Astrocyte (in vitro differentiated cells and primary cell): ENCODE data around the gene SUSD3. TPM values are rescaled to one million over a fixed set of nuclear protein-coding genes. Genes with fewer than 3 reads are reported as not detected.

ENCODE experiments used
- DNase-seq: peaks from one replicate; pipeline ENCODE4 v3.0.0-alpha.2; 2010; ENCODE audit warnings: low read depth
- FAIRE-seq: peaks from 2 replicates; lab custom pipeline; 2011; peaks lifted over from hg19 to GRCh38; lab: Jason Lieb, UNC
- H2AFZ ChIP-seq: 2 replicates; pipeline ENCODE4 v1.6.0; 2012; ENCODE audit warnings: low read depth, low read length, inconsistent platforms
- H3K27ac ChIP-seq: 2 replicates; pipeline ENCODE4 v1.5.1; 2011; ENCODE audit warnings: low read depth, low read length, inconsistent platforms
- H3K27me3 ChIP-seq: 2 replicates; pipeline ENCODE4 v1.6.0; 2011; ENCODE audit warnings: low read length, inconsistent platforms; ENCODE audit not compliant: insufficient read depth
- H3K36me3 ChIP-seq: 2 replicates; pipeline ENCODE4 v1.5.1; 2011; ENCODE audit warnings: low read length, inconsistent platforms; ENCODE audit not compliant: insufficient read depth
- H3K4me1 ChIP-seq: 2 replicates; pipeline ENCODE4 v1.5.1; 2011; ENCODE audit warnings: low read length, inconsistent platforms; ENCODE audit not compliant: insufficient read depth
- H3K4me2 ChIP-seq: 2 replicates; pipeline ENCODE4 v1.6.0; 2012; ENCODE audit warnings: low read length, inconsistent platforms
- H3K4me3 ChIP-seq: 2 replicates; pipeline ENCODE4 v1.5.1; 2011; ENCODE audit warnings: low read depth, mild to moderate bottlenecking, low read length, inconsistent platforms; ENCODE audit not compliant: insufficient read depth
- H3K79me2 ChIP-seq: 2 replicates; pipeline ENCODE4 v1.6.0; 2012; ENCODE audit warnings: mild to moderate bottlenecking, low read length, inconsistent platforms; ENCODE audit not compliant: insufficient read depth
- H3K9ac ChIP-seq: 2 replicates; pipeline ENCODE4 v1.6.0; 2012; ENCODE audit warnings: mild to moderate bottlenecking, low read length, inconsistent platforms
- H3K9me3 ChIP-seq: 2 replicates; pipeline ENCODE4 v1.5.1; 2012; ENCODE audit warnings: low read depth, mild to moderate bottlenecking, low read length, inconsistent platforms; ENCODE audit not compliant: insufficient read depth
- H4K20me1 ChIP-seq: 2 replicates; pipeline ENCODE4 v1.6.0; 2012; ENCODE audit warnings: low read length, inconsistent platforms; ENCODE audit not compliant: insufficient read depth
- H3K27ac Mint-ChIP-seq: one replicate; pipeline ENCODE4 v1.8.0; 2021; ENCODE audit warnings: mild to moderate bottlenecking, mixed read lengths; ENCODE audit not compliant: unreplicated experiment
- H3K27me3 Mint-ChIP-seq: one replicate; pipeline ENCODE4 v1.8.0; 2021; ENCODE audit warnings: low read depth, mixed read lengths; ENCODE audit not compliant: unreplicated experiment
- H3K36me3 Mint-ChIP-seq: one replicate; pipeline ENCODE4 v1.8.0; 2021; ENCODE audit warnings: low read depth, mixed read lengths; ENCODE audit not compliant: unreplicated experiment
- H3K4me1 Mint-ChIP-seq: one replicate; pipeline ENCODE4 v1.8.0; 2021; ENCODE audit warnings: low read depth, mixed read lengths; ENCODE audit not compliant: unreplicated experiment
- H3K4me3 Mint-ChIP-seq: one replicate; pipeline ENCODE4 v1.8.0; 2021; ENCODE audit warnings: mild to moderate bottlenecking, moderate library complexity, mixed read lengths; ENCODE audit not compliant: unreplicated experiment
- H3K9me3 Mint-ChIP-seq: one replicate; pipeline ENCODE4 v1.8.0; 2021; ENCODE audit warnings: mild to moderate bottlenecking, mixed read lengths; ENCODE audit not compliant: unreplicated experiment
- CTCF ChIP-seq: IDR thresholded peaks from 2 replicates; pipeline ENCODE4 v1.5.1; 2011; ENCODE audit warnings: low read depth, mild to moderate bottlenecking, inconsistent platforms, low read length, moderate library complexity; ENCODE audit not compliant: insufficient read depth
- EZH2 ChIP-seq: IDR thresholded peaks from 2 replicates; pipeline ENCODE4 v1.6.1; 2012; ENCODE audit warnings: mild to moderate bottlenecking, low read length, inconsistent platforms; ENCODE audit not compliant: insufficient read depth
- total RNA-seq: library from RNA; stranded (reverse); gene quantifications from 2 replicates; pipeline ENCODE4 v1.2.1, GENCODE V29; 2021

SUSD3 gene
- total RNA-seq, 1 donor from 2014 or later = not detected

GRCh38 chr9:93038918-93039317 is 19.6 kb upstream of the SUSD3 start:
- Mint-ChIP-seq H3K36me3 (no peaks in the 10 kb centered on the region), H3K27me3 (peaks cover 16% of the 10 kb centered on the region), H3K27ac (no peak overlapping the region), H3K4me3 (no peak overlapping the region), H3K9me3 (peaks cover 4% of the 10 kb centered on the region), H3K4me1 (peaks cover 2% of the 10 kb centered on the region)
- H2AFZ ChIP-seq = no peak overlapping the region
- H3K9me3 ChIP-seq = no peaks in the 10 kb centered on the region
- no peak overlapping the region for H3K9ac ChIP-seq
- no peak for TF ChIP-seq EZH2
- no peak for TF ChIP-seq CTCF
- no peaks in the 10 kb centered on the region for H3K27me3 ChIP-seq
- no peak for DNase-seq
- H3K36me3 ChIP-seq = no peaks in the 10 kb centered on the region
- no peaks in the 10 kb centered on the region for H3K79me2 ChIP-seq
- no peak overlapping the region for H3K27ac ChIP-seq
- no peak for FAIRE-seq
- no peaks in the 10 kb centered on the region for H4K20me1 ChIP-seq
- no peak overlapping the region for H3K4me2 ChIP-seq
- no peaks in the 10 kb centered on the region for H3K4me1 ChIP-seq
- H3K4me3 ChIP-seq = no peak overlapping the region

- H3K27ac ChIP-seq = no peak overlapping the region
- no peak overlapping the region for H3K4me2 ChIP-seq
- FAIRE-seq = no peak
- TF ChIP-seq EZH2 (no peak), CTCF (no peak)
- Mint-ChIP-seq H3K4me3 (no peak overlapping the region), H3K27me3 (peaks cover 12% of the 10 kb centered on the region), H3K9me3 (peaks cover 4% of the 10 kb centered on the region), H3K27ac (no peak overlapping the region), H3K36me3 (no peaks in the 10 kb centered on the region), H3K4me1 (peaks cover 2% of the 10 kb centered on the region)
- no peak overlapping the region for H3K9ac ChIP-seq
- H2AFZ ChIP-seq = no peak overlapping the region
- H3K36me3 ChIP-seq = no peaks in the 10 kb centered on the region
- H3K79me2 ChIP-seq = no peaks in the 10 kb centered on the region
- no peak overlapping the region for H3K4me3 ChIP-seq
- H3K9me3 ChIP-seq = no peaks in the 10 kb centered on the region
- DNase-seq = no peak
- H4K20me1 ChIP-seq = no peaks in the 10 kb centered on the region
- no peaks in the 10 kb centered on the region for H3K4me1 ChIP-seq
- no peaks in the 10 kb centered on the region for H3K27me3 ChIP-seq
Measured at GRCh38 chr9:93039456-93039855, 19.0 kb upstream of the SUSD3 start.

- Histone ChIP-seq H3K27me3 (no peaks in the 10 kb centered on the region), H2AFZ (no peak overlapping the region), H3K9me3 (no peaks in the 10 kb centered on the region), H3K79me2 (no peaks in the 10 kb centered on the region), H3K4me2 (no peak overlapping the region), H3K4me3 (no peak overlapping the region), H3K27ac (no peak overlapping the region), H3K36me3 (no peaks in the 10 kb centered on the region), H3K4me1 (no peaks in the 10 kb centered on the region), H3K9ac (no peak overlapping the region), H4K20me1 (no peaks in the 10 kb centered on the region)
- no peak overlapping the region for H3K4me3 Mint-ChIP-seq
- H3K36me3 Mint-ChIP-seq = no peaks in the 10 kb centered on the region
- DNase-seq (no peak), FAIRE-seq (no peak)
- peaks cover 2% of the 10 kb centered on the region for H3K4me1 Mint-ChIP-seq
- no peak overlapping the region for H3K27ac Mint-ChIP-seq
- H3K9me3 Mint-ChIP-seq = peaks cover 4% of the 10 kb centered on the region
- H3K27me3 Mint-ChIP-seq = peaks cover 12% of the 10 kb centered on the region
- TF ChIP-seq CTCF = no peak
- no peak for TF ChIP-seq EZH2
Measured at GRCh38 chr9:93039976-93040375, 18.5 kb upstream of the SUSD3 start.
